CD4-positive, alpha-beta T cell (primary cell): Measurements from ENCODE around the gene FRYL. TPM values are rescaled to one million over a fixed set of nuclear protein-coding genes. Genes with fewer than 3 reads are reported as not detected.
"Not testable (repeated sequence)": the region's sequence is repeated elsewhere in the genome, so short reads cannot be mapped to it uniquely, and the experiment has no call there.

Experiments used
- ATAC-seq: fragments of 200-7000 bp; cut with Tn5 transposase; one replicate; pipeline ENCODE4 v1.10.0; 2022; ENCODE audit warnings: mild to moderate bottlenecking; ENCODE audit not compliant: poor library complexity
- CTCF ChIA-PET: fragments of 350-600 bp; sonication (Branson Sonifier 250); formaldehyde crosslinking; loops from one replicate; lab custom pipeline; 2021; ENCODE audit warnings: antibody characterized with exemption, inconsistent platforms; lab: Charles Lee
- POLR2A ChIA-PET: fragments of 350-600 bp; sonication (Branson Sonifier 250); formaldehyde crosslinking; loops from one replicate; lab custom pipeline; 2021; ENCODE audit warnings: antibody characterized with exemption, inconsistent platforms; lab: Charles Lee
- DNase-seq, 14 experiments: peaks; one replicate each; pipeline ENCODE4 v3.0.0-alpha.2; 2013 to 2020; ENCODE audit warnings: mixed read lengths in 2 of 14
- H3K27ac ChIP-seq, 2 donors: one replicate each; pipeline versions ENCODE4 v1.5.1 to v1.7.0; 2013; ENCODE audit warnings: low read length in 2 of 2, low read depth in 1 of 2, mild to moderate bottlenecking in 1 of 2
- H3K27me3 ChIP-seq, 2 experiments: 1 replicate in 1 of 2; 2 replicates in 1 of 2; pipeline versions ENCODE4 v1.6.1 to v1.7.0; 2013; ENCODE audit warnings: low read length in 2 of 2, control low read depth in 1 of 2, mild to moderate bottlenecking in 1 of 2, moderate library complexity in 1 of 2; ENCODE audit not compliant: insufficient read depth in 2 of 2, control insufficient read depth in 1 of 2
- H3K36me3 ChIP-seq: one replicate; pipeline ENCODE4 v1.6.1; 2013; ENCODE audit warnings: low read length, control low read depth; ENCODE audit not compliant: insufficient read depth
- H3K4me1 ChIP-seq: one replicate; pipeline ENCODE4 v1.6.1; 2013; ENCODE audit warnings: low read length, control low read depth; ENCODE audit not compliant: insufficient read depth
- H3K4me3 ChIP-seq: one replicate; pipeline ENCODE4 v1.5.1; 2013; ENCODE audit warnings: mild to moderate bottlenecking, low read length, moderate library complexity
- H3K9me3 ChIP-seq, 2 experiments: 1 replicate in 1 of 2; 2 replicates in 1 of 2; pipeline versions ENCODE4 v1.6.1 to v1.7.0; 2013; ENCODE audit warnings: low read length in 2 of 2, mild to moderate bottlenecking in 2 of 2, control low read depth in 1 of 2, moderate library complexity in 1 of 2; ENCODE audit not compliant: control insufficient read depth in 1 of 2, insufficient read depth in 1 of 2
- H3K27ac Mint-ChIP-seq: one replicate; pipeline ENCODE4 v1.8.0; 2020; ENCODE audit warnings: mixed read lengths
- H3K27me3 Mint-ChIP-seq: one replicate; pipeline ENCODE4 v1.8.0; 2021; ENCODE audit warnings: mixed read lengths
- H3K36me3 Mint-ChIP-seq: one replicate; pipeline ENCODE4 v1.8.0; 2021; ENCODE audit warnings: low read depth, mixed read lengths
- H3K4me1 Mint-ChIP-seq: one replicate; pipeline ENCODE4 v1.8.0; 2021; ENCODE audit warnings: low read depth, mixed read lengths
- H3K4me3 Mint-ChIP-seq: one replicate; pipeline ENCODE4 v1.8.0; 2020; ENCODE audit warnings: mild to moderate bottlenecking, mixed read lengths
- H3K9me3 Mint-ChIP-seq: one replicate; pipeline ENCODE4 v1.8.0; 2020; ENCODE audit warnings: mixed read lengths
- CTCF ChIP-seq: fragments of 200-600 bp; IDR thresholded peaks from one replicate; pipeline ENCODE4 v1.8.0; 2022; ENCODE audit warnings: antibody characterized with exemption, mild to moderate bottlenecking
- intact Hi-C, 2 experiments: fragments of 100-400 bp; cut with DNase I in 1 of 2; cut with micrococcal nuclease in 1 of 2; formaldehyde crosslinking; loops; one replicate each; pipeline versions ENCODE4 v1.15.1 to v1.9.0; 2023 to 2025; cut with DNase I, micrococcal nuclease
- total RNA-seq, 174 experiments: library from RNA in 2 of 174; stranded (reverse) in 2 of 174; gene quantifications; one replicate each; pipeline ENCODE4 v1.2.3 and lab custom pipeline; 2021 to 2026

The FRYL gene
- total RNA-seq, 2 experiments from 2014 or later, result 86.1 to 87.7 TPM

DNA sequence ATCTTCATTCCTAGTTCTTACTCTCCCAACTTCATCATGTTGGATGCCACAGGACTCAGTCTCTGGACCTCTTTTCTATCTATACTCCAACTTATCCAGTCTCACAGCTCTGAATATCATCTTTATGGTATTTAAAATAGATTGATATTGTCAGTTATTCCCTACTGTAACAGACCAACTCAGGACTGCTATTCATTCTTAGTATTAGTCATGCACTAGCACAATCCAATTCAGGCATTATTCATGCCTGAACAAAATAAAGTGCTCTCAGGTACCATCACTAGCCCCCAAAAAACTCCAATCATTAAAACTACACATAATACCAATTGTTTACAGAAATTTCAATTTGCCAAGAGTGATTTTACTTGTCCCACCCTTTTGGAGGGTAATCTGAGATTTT is 37.7 kb downstream of the FRYL start:
- intact Hi-C loops, result loop anchor here in 1 of 2 experiments (2.0 kb wide), 2 partner anchors 14 to 38 kb away; partner anchors contain the start of gene FRYL
- Histone ChIP-seq H3K27me3 (no peaks in the 10 kb centered on the region), H3K4me3 (no peak overlapping the region), H3K36me3 (no peaks in the 10 kb centered on the region), H3K27ac (no peak overlapping the region), H3K9me3 (no peaks in the 10 kb centered on the region), H3K4me1 (peaks cover 35% of the 10 kb centered on the region)
- Mint-ChIP-seq H3K4me3 (no peak overlapping the region), H3K27ac (peak overlapping the region; percentile 67), H3K27me3 (no peaks in the 10 kb centered on the region), H3K36me3 (peaks cover 4% of the 10 kb centered on the region), H3K4me1 (peaks cover 90% of the 10 kb centered on the region), H3K9me3 (no peaks in the 10 kb centered on the region)
- TF ChIP-seq CTCF, result no peak
- ChIA-PET POLR2A (no interaction called here), CTCF (interaction anchor here (0.6 to 1.6 kb wide), 2 partner anchors 10 to 99 kb away, joined by 3 read pairs; no protein-coding TSS in a partner anchor)
- no peak for ATAC-seq
- DNase-seq, result no peak

GRCh38 chr4:48739560-48740019 is 40.5 kb downstream of the FRYL start:
- ATAC-seq (no peak), DNase-seq (no peak)
- H3K4me1 ChIP-seq, result peaks cover 37% of the 10 kb centered on the region
- H3K27me3 Mint-ChIP-seq, result no peaks in the 10 kb centered on the region
- ChIA-PET POLR2A (interaction anchor here (1.0 kb wide), 1 partner anchor 40 kb away, joined by 3 read pairs; the partner anchor contains the start of gene FRYL), CTCF (interaction anchor here (1.2 kb wide), 1 partner anchor 40 kb away, joined by 3 read pairs; no protein-coding TSS in a partner anchor)
- peaks cover 1% of the 10 kb centered on the region for H3K36me3 Mint-ChIP-seq
- TF ChIP-seq CTCF, result no peak
- H3K27ac Mint-ChIP-seq, result peak overlapping the region; percentile 67
- peak overlapping the region; percentile 14 for H3K4me3 Mint-ChIP-seq
- H3K36me3 ChIP-seq, result no peaks in the 10 kb centered on the region
- no peaks in the 10 kb centered on the region for H3K9me3 Mint-ChIP-seq
- no peak overlapping the region for H3K4me3 ChIP-seq
- H3K9me3 ChIP-seq, result peaks cover 0 to 5% of the 10 kb centered on the region in 2 experiments
- H3K4me1 Mint-ChIP-seq, result peaks cover 80% of the 10 kb centered on the region
- no peaks in the 10 kb centered on the region for H3K27me3 ChIP-seq
- peak overlapping the region in 1 of 2 donors; percentile 18 for H3K27ac ChIP-seq
- intact Hi-C loops, result no loop called here

DNA sequence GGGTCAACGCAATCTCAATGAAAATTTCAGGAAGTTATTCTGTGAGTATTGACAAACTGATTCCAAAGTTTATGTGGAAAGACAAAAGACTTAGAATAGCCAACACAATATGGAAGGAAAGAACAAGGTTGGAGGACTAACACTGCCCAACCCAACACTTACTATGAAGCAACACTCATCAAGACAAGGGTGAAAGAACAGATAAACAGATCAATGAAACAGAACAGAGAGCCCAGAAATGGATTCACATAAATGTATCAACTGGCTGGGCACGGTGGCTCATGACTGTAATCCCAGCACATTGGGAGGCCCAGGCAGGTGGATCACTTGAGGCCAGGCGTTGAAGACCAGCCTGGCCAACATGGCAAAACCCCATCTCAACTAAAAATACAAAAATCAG is 41.2 kb downstream of the FRYL start:
- H3K9me3 Mint-ChIP-seq, result peaks cover 2% of the 10 kb centered on the region
- intact Hi-C loops, result no loop called here
- H3K27ac Mint-ChIP-seq, result peak overlapping the region; percentile 6
- no peaks in the 10 kb centered on the region for H3K27me3 Mint-ChIP-seq
- ChIA-PET POLR2A (no interaction called here), CTCF (interaction anchor here (1.2 kb wide), 1 partner anchor 39 kb away, joined by 3 read pairs; no protein-coding TSS in a partner anchor)
- TF ChIP-seq CTCF, result no peak
- H3K4me1 Mint-ChIP-seq, result peaks cover 80% of the 10 kb centered on the region
- ATAC-seq, result no peak
- Histone ChIP-seq H3K27ac (no peak overlapping the region), H3K27me3 (no peaks in the 10 kb centered on the region), H3K9me3 (peaks cover 0 to 5% of the 10 kb centered on the region in 2 experiments), H3K36me3 (no peaks in the 10 kb centered on the region), H3K4me3 (no peak overlapping the region), H3K4me1 (peaks cover 37% of the 10 kb centered on the region)
- H3K36me3 Mint-ChIP-seq, result peaks cover 7% of the 10 kb centered on the region
- no peak for DNase-seq
- no peak overlapping the region for H3K4me3 Mint-ChIP-seq

GRCh38 chr4:48728906-48729496 is 51.1 kb downstream of the FRYL start:
- H3K9me3 ChIP-seq, H3K36me3 ChIP-seq, H3K9me3 Mint-ChIP-seq, H3K27me3 ChIP-seq, H3K36me3 Mint-ChIP-seq, H3K27me3 Mint-ChIP-seq, CTCF ChIA-PET: not testable (repeated sequence)
- intact Hi-C loops, result loop anchor here (2.0 to 10.0 kb wide), 3 partner anchors 14 to 48 kb away; no protein-coding TSS in a partner anchor
- peaks cover 93% of the 10 kb centered on the region for H3K4me1 Mint-ChIP-seq
- Histone ChIP-seq H3K4me1 (peaks cover 27% of the 10 kb centered on the region), H3K4me3 (peak overlapping the region; percentile 23), H3K27ac (peak overlapping the region in 1 of 2 donors; percentile 57)
- ATAC-seq (peak; percentile 85), DNase-seq (peak in 13 of 14 experiments; percentile 4 to 64 (median 29))
- peak overlapping the region; percentile 74 for H3K4me3 Mint-ChIP-seq
- POLR2A ChIA-PET, result interaction anchor here (0.6 to 3.2 kb wide), 5 partner anchors 9 to 131 kb away, joined by 3 to 18 read pairs (median 4); partner anchors contain the start of gene FRYL
- H3K27ac Mint-ChIP-seq, result peak overlapping the region; percentile 80
